ENCODE results near the gene GSDME.
"Not testable (repeated sequence)": the region's sequence is repeated elsewhere in the genome, so short reads cannot be mapped to it uniquely, and the experiment has no call there.

The GSDME gene

DNA sequence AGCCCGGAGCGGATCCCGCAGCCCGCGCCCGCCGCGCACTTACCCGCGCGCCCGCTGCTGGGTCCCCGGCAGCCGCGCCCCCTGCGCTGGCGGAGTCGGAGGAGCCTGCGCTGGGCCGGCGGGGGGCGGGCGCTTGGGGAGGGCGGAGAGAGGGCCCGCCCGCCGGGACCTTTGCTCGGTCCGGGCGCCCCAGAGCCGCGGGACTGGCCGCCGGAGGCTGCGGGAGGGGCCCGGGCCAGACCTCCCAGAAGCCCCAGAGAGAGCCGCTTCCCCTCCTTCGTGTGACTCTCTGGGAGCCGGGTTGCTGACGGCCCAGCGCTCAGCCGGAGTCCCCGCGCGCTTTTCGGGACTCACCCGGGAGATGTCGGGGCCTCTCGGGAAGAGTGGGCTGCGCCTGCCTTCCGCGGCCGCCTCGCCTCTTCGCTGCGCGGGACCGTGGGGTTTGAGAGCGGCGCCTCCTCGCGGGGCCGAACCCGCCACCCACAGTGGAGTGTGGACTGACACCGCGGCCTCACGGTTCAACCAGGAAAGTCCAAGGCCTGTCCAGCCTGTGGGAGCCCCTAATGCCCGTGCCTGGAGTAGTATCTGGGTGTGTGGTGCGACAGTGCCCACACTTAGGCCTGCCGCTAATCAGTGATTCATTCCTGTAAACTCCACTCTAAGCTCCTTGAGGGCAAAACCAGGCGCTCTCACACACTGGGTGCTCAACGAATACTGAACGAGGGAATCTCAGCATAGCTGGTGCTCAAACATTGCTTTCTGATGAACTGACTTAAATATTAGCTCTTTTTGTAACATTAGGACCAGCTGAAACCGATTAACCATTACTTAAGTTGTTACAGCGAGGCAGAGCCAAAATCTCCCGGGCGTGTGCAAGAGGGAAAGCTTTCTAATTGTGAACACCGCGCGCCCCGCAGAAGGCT lies at the start of gene GSDME:
GSDME (minus strand) TSS at position 112 of the 923 bp plus-strand sequence. CDS start 7,690 bp downstream, outside the sequence.
- DNase-seq: peak; percentile 34

- DNase-seq: no peak
Observed at GRCh38 chr7:24802300-24802699, 45.0 kb upstream of the GSDME start.

GRCh38 chr7:24801883-24802282 lies 44.6 kb upstream of the GSDME start:
- DNase-seq: no peak

DNA sequence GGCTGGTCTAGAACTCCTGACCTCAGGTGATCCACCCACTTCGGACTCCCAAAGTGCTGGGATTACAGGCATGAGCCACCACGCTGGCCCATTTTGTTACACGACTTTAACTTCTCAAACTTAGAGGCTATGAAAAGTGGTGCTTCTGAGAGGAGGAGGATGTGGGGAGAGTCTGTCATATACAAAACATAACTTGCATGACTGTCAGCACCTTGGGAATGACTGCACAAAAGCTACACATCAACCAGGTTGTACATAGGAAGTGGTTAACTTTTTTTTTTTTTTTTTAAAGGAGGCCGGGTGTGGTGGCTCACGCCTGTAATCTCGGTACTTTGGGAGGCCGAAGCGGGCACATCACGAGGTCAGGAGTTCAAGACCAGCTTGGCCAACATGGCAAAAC lies 43.4 kb upstream of the GSDME start:
- no peak for DNase-seq

DNA sequence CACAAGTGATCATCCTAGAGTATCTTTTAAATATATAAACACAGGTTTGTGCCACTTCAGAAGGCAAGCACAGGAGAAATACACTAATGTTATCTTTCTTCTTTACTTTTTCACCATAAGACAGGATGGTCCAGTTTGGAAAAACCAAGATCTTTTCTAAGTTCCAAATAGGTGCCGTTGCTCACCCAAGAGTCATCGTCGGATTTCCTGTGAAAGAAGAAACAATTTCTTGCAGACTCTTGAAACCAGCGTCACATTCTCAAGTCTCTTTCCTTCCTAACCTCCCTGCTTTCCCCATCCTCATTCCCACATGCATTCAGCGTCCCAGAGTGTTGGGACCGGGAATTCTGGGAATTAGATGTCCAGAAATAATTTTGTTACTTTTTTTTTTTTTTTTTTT lies 42.8 kb upstream of the GSDME start:
- no peak for DNase-seq

DNA sequence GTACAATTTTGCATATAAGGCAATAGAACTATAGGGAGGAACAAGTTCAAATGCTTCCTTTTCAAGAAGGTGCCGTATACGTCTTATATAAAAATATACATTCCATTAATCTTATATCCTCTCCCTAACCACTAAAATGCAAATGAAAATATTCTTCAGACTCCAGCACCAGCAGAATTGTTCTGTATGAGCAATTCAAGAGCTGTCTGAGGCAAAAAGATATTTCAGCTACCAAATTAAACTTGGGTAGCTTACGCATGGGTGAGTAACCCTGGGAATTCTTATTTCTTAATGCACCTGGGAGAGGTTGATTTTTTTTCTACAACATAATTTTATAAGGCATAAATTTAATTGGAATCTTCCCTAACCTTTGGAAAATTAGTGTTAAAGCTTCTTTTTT lies 42.2 kb upstream of the GSDME start:
- DNase-seq: no peak

GRCh38 chr7:24798261-24798660 lies 41.0 kb upstream of the GSDME start:
- no peak for DNase-seq

GRCh38 chr7:24797270-24797669 lies 40.0 kb upstream of the GSDME start:
- DNase-seq: no peak

GRCh38 chr7:24795407-24795767 lies 38.1 kb upstream of the GSDME start:
- DNase-seq: no peak

- not testable (repeated sequence) for DNase-seq
Observed at GRCh38 chr7:24794751-24795406, 37.6 kb upstream of the GSDME start.

DNA sequence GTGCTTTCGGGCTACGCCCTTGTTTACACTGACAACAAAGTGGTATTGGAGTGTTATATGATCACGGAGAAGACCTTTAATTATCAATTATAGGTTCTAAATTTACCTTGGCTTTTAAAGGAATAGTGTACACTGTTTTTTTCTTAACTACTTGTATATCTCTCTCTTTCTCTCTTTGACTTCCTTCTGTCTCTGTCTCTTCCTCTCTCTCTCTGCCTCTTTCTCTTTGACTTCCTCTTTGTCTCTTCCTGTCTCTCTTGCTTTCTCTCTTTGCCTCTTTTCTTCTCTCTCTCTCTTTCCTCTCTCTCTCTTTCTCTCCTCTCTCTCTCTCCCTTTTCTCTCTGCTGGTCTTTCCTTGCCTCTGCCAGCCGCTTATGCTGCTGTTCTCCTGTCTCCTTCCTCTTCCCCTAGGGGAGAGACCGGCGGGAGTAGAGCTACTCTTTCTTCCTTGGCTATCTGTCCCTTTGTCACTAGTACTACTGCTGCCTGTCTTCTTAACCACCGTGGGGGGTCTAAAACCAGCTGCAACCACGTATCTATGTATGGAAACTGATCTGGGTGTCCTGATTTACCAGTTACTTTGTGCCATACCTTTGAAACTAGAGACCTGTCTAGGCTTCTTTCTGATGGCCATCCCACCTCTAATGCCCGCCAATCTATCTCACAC lies 36.9 kb upstream of the GSDME start:
- DNase-seq: no peak

GRCh38 chr7:24788961-24789576 lies 31.8 kb upstream of the GSDME start:
- no peak for DNase-seq

DNA sequence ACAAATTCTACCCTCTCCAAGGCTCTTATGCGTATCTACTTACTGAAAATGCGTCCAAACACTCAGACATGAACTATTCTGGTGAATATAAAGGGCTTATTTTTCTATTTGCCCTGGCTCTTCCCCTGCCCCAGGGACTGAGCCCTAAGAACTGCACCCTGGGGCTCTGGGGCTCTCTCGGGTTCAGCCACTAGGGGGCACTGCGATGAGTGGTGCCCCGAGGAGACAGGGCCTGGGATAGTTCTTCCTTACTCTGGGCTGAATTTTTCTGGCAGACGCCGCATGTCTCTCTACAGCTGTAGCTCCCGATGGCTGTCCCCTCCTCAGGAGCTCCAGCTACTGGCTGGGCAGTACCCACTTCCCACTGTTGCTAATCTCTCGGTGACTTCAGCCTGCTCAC lies 30.8 kb upstream of the GSDME start:
- DNase-seq: no peak

DNA sequence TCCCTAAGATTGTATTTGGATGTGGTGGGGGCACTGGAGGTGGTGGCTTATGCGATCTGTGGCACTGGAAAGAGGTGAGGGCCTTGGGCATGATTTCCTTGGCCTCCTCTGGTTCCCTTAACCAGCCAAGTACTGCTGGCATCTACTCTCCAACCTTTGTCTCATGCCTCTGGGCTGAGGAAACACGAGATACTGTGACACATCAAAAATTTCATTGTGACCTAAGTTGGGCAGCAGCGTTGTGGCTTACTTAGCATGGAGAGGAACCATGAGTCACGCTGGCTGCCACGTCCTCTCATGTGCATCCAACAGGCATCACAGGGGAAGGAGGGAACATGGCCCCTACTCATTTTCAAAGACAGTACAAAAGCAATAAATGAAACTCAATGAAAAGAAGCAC lies 29.7 kb upstream of the GSDME start:
- DNase-seq: no peak

DNA sequence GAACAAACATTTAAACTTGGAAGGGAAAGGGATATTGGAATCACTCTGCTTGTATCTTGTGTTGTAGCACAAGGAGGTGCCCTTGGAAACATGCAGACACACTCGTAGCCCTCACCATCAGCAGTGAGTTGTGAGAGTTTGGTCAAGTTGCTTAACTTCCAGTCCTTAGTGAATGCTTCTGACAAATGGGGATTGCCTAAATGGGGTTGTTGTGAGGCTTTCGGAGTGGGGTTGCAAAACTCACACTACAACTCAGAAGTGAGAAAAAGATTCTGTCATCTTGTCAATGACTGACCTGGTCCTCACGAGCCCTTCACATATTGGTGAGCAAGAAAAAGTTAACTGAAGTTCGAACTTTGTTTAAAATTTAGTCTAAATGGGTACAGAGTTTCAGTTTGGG lies 29.0 kb upstream of the GSDME start:
- no peak for DNase-seq

DNA sequence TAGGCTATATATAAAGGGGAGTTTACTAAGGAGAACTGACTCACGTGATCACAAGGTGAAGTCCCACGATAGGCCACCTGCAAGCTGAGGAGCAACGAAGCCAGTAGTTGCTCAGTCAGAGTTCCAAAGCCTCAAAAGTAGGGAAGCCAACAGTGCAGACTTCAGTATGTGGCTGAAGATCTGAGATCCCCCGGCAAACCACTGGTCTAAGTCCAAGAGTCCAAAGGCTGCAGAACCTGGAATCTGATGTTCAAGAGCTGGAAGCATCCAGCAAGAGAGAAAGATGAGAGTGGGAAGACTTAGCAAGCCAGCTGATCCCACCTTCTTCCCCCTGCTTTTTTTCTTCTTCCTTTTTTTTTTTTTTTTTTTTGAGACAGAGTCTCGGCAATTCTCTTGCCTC lies 27.0 kb upstream of the GSDME start:
- DNase-seq: no peak

- DNase-seq: no peak
Observed at GRCh38 chr7:24783698-24784097, 26.4 kb upstream of the GSDME start.

DNA sequence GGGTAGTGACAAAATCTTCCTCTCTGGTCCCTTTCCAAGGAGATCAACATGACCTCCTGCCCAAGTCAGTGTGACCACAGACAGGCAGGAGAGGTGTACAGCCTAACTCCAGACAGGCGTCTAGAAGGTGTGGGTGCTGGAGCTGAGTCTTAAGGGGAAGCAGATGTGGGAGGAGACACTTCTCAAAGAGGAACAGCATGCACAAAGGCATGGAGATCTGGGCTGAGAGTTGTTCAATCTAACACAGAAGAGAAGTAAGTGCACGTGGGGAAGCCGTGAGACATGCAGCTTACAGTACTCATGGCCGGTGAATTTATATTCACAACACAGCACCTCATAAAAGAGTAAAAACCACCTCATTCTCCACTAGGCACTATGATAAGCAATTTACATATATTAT lies 23.8 kb upstream of the GSDME start:
- DNase-seq: no peak

- DNase-seq: no peak
Observed at GRCh38 chr7:24779283-24779655, 22.0 kb upstream of the GSDME start.

- DNase-seq: no peak
Observed at GRCh38 chr7:24778543-24779282, 21.4 kb upstream of the GSDME start.

GRCh38 chr7:24777806-24778205 lies 20.5 kb upstream of the GSDME start:
- DNase-seq: no peak

DNA sequence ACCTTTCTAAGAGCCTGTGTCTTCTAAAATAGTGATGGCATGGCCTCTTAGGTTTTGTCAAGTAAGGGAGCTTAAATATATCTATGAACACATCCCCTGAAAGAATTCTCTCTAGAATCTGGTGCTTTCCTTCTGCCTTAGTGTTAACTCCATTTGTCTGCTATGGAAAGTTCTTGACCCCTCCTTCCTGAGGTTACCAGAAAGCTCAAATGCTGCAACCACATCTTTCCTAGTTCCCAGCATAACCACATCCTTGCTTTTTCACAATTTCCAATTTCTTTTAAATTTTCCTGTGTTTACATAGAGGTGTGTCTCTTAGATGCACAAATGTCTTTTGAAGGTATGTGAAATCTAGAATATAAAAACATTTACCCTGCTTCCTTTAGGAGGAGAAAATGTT lies 16.4 kb upstream of the GSDME start:
- DNase-seq: no peak

- no peak for DNase-seq
Observed at GRCh38 chr7:24769851-24770250, 12.6 kb upstream of the GSDME start.

All from activated CD8-positive, alpha-beta memory T cell treated with anti-CD3 and anti-CD28 coated beads, Interleukin-2, amount 50 U/mL, for 4 hours (primary cell).